K562 (cell line): ENCODE data around the gene IQCN. TPM values are rescaled to one million over a fixed set of nuclear protein-coding genes. Genes with fewer than 3 reads are reported as not detected.

Source experiments
- CBFB ChIP-seq: sonication (generic); formaldehyde crosslinking; IDR thresholded peaks from 2 replicates; pipeline ENCODE4 v1.4.0; 2020; ENCODE audit warnings: mild to moderate bottlenecking, missing genetic modification reagents
- CCAR2 ChIP-seq: fragments of 200-400 bp; formaldehyde crosslinking; IDR thresholded peaks from 2 replicates; pipeline ENCODE4 v1.6.1; 2017; ENCODE audit warnings: mild to moderate bottlenecking, low read depth, low read length
- CEBPG ChIP-seq, 3 experiments: fragments of 200-800 bp in 1 of 3; sonication (Bioruptor generic) in 1 of 3; sonication (generic) in 1 of 3; formaldehyde crosslinking in 1 of 3; IDR thresholded peaks in 2 of 3; conservative IDR thresholded peaks in 1 of 3; 2 replicates each; pipeline versions ENCODE4 v1.6.1 to v1.8.0; 2016 to 2022; ENCODE audit warnings: missing compliant biosample characterization in 2 of 3, missing genetic modification characterization in 2 of 3, mild to moderate bottlenecking in 1 of 3, missing genetic modification reagents in 1 of 3
- DACH1 ChIP-seq: fragments of 450-650 bp; IDR thresholded peaks from 2 replicates; pipeline ENCODE4 v1.6.1; 2018; ENCODE audit not compliant: partially characterized antibody
- E4F1 ChIP-seq: fragments of 250-450 bp; sonication (Bioruptor Pico); IDR thresholded peaks from 2 replicates; pipeline ENCODE4 v1.5.0; 2021; ENCODE audit warnings: mild to moderate bottlenecking, borderline replicate concordance
- ERF ChIP-seq: fragments of 450-650 bp; formaldehyde crosslinking; IDR thresholded peaks from 2 replicates; pipeline ENCODE4 v1.4.0; 2020; ENCODE audit warnings: mild to moderate bottlenecking, mixed read lengths
- HCFC1 ChIP-seq: IDR thresholded peaks from 2 replicates; pipeline ENCODE4 v1.6.1; 2012; ENCODE audit warnings: low read depth, low read length, improper control_type of control experiment
- KLF16 ChIP-seq: IDR thresholded peaks from 2 replicates; pipeline ENCODE4 v1.6.1; 2016; ENCODE audit warnings: antibody characterized with exemption
- NCOA4 ChIP-seq: fragments of 450-650 bp; IDR thresholded peaks from 2 replicates; pipeline ENCODE4 v1.6.1; 2018; ENCODE audit warnings: mild to moderate bottlenecking; ENCODE audit not compliant: partially characterized antibody
- NFRKB ChIP-seq: fragments of 450-650 bp; IDR thresholded peaks from 2 replicates; pipeline ENCODE4 v1.6.1; 2016; ENCODE audit warnings: low read depth
- NFXL1 ChIP-seq: fragments of 450-650 bp; formaldehyde crosslinking; IDR thresholded peaks from 2 replicates; pipeline ENCODE4 v1.4.0; 2021; ENCODE audit warnings: mild to moderate bottlenecking
- NUFIP1 ChIP-seq: fragments of 450-650 bp; IDR thresholded peaks from 2 replicates; pipeline ENCODE4 v1.6.1; 2018; ENCODE audit not compliant: partially characterized antibody
- RBBP5 ChIP-seq: fragments of 200-600 bp; sonication (generic); IDR thresholded peaks from 2 replicates; pipeline ENCODE4 v1.6.1; 2012; ENCODE audit warnings: borderline replicate concordance, mild to moderate bottlenecking, low read length, control low read depth, inconsistent platforms; ENCODE audit not compliant: insufficient read depth, poor library complexity, severe bottlenecking
- RBFOX2 ChIP-seq: fragments of 200-400 bp; formaldehyde crosslinking; IDR thresholded peaks from 2 replicates; pipeline ENCODE4 v1.6.1; 2017; ENCODE audit warnings: low read depth, mild to moderate bottlenecking, low read length, moderate library complexity
- RNF219 ChIP-seq: fragments of 250-450 bp; sonication (Bioruptor Pico); IDR thresholded peaks from 2 replicates; pipeline ENCODE4 v1.5.0; 2022; ENCODE audit warnings: mild to moderate bottlenecking
- SFPQ ChIP-seq: fragments of 200-400 bp; formaldehyde crosslinking; IDR thresholded peaks from 2 replicates; pipeline ENCODE4 v1.6.1; 2017; ENCODE audit warnings: mild to moderate bottlenecking, low read depth, low read length, moderate library complexity
- ZNF263 ChIP-seq: sonication (generic); formaldehyde crosslinking; IDR thresholded peaks from 2 replicates; pipeline ENCODE4 v1.8.0; 2022; ENCODE audit warnings: mild to moderate bottlenecking, missing genetic modification reagents, borderline replicate concordance
- ZNF511 ChIP-seq: sonication (generic); formaldehyde crosslinking; IDR thresholded peaks from 2 replicates; pipeline ENCODE4 v1.8.0; 2022; ENCODE audit warnings: mild to moderate bottlenecking, missing genetic modification reagents
- ZNF717 ChIP-seq: fragments of 250-450 bp; sonication (Bioruptor Pico); IDR thresholded peaks from 2 replicates; pipeline ENCODE4 v1.5.0; 2021
- ZZZ3 ChIP-seq: fragments of 450-650 bp; IDR thresholded peaks from 2 replicates; pipeline ENCODE4 v1.6.1; 2016; ENCODE audit warnings: antibody characterized with exemption, mild to moderate bottlenecking, moderate library complexity
- polyA plus RNA-seq, 8 experiments: library from polyadenylated mRNA; depleted of rRNA in 4 of 8; stranded (reverse) in 5 of 8; unstranded in 3 of 8; fragments of >200 nt; fragmentation: Nextera tagmentation in 2 of 8; fragmentation: Illumina TruSeq in 1 of 8; extraction: Ambion mirVana in 2 of 8; extraction: Trizol in 1 of 8; gene quantifications; 2 replicates each; pipeline versions ENCODE4 v1.2.1 to v1.2.3, GENCODE V29; 2011 to 2014; ENCODE audit warnings: inconsistent platforms in 1 of 8, missing spikeins in 1 of 8
- total RNA-seq, 7 experiments: library from RNA; depleted of rRNA in 6 of 7; stranded (reverse); fragments of >200 nt in 6 of 7; fragmentation: Illumina TruSeq in 2 of 7; extraction: Trizol in 2 of 7; gene quantifications; 2 replicates each; pipeline versions ENCODE4 v1.2.1 to v1.2.3, GENCODE V29; 2011 to 2021; ENCODE audit warnings: low replicate concordance in 1 of 7

Gene IQCN
- total and polyA plus RNA-seq, 9 of the 15 experiments (the other 6 are each of a cell fraction or from before 2014, with no cell fraction given): 0.01 to 0.07 (median 0.04) TPM; not detected in 3

- TF ChIP-seq CEBPG (CRISPR knock-in tag; IDR thresholded peaks at IDR 0.05) (no peak), CEBPG (tag; conservative IDR thresholded peaks at IDR 0.05 in 1 of 2, IDR thresholded peaks at IDR 0.05 in 1 of 2) (no peak), ZNF717 (CRISPR knock-in tag) (no peak), E4F1 (CRISPR knock-in tag) (peak; percentile 14; the same call in 1 of the 2 replicates), NCOA4 (no peak), RBBP5 (no peak), ZZZ3 (no peak), NFXL1 (CRISPR knock-in tag) (no peak), CBFB (CRISPR knock-in tag) (no peak), ZNF511 (no peak), SFPQ (no peak), NFRKB (peak; percentile 77), DACH1 (no peak), HCFC1 (no peak), ZNF263 (peak; percentile 94), KLF16 (no peak; the same call in 1 of the 2 replicates), RBFOX2 (peak; percentile 91), CCAR2 (no peak), NUFIP1 (no peak), RNF219 (CRISPR knock-in tag) (no peak), ERF (CRISPR knock-in tag) (peak; percentile 76; the same call in 1 of the 2 replicates)
Observed at GRCh38 chr19:18291590-18292461, 17.6 kb upstream of the IQCN start (continued).
